HG03095 (cell line): Measurements from ENCODE around the gene BRAP.
"Not testable (repeated sequence)": the region's sequence is repeated elsewhere in the genome, so short reads cannot be mapped to it uniquely, and the experiment has no call there.

Experiments used
- ATAC-seq: cut with Tn5 transposase; IDR thresholded peaks from one replicate; pipeline ENCODE4 v1.9.1; 2021; ENCODE audit warnings: moderate library complexity; ENCODE audit not compliant: unreplicated experiment

Gene BRAP

GRCh38 chr12:111617841-111618240 lies 67.9 kb downstream of the BRAP start:
- ATAC-seq = not testable (repeated sequence)

GRCh38 chr12:111616177-111616623 lies 69.6 kb downstream of the BRAP start:
- ATAC-seq = no peak

GRCh38 chr12:111607239-111607638 lies 78.5 kb downstream of the BRAP start:
- no peak for ATAC-seq

DNA sequence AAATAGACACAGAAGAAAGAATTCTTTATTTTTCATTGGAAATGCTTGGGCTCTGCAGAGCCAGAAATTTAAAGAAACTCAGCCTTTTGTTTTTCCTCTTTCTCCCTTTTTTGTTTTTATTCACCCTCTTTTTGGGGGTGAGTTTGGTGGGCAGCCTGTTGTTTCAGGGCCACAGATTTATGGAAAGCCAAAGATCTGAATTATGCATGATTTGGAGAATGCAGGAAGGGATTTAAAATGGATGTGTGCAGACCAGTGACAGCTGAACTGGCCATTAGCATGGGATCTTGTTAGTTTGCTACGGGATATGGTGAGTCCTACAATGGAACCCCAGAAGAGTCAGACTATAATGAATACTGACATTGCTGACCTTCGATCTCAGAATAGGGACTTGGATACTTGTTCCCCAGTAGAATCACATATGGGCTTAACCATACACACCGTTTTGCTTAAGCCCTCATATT lies 79.0 kb downstream of the BRAP start:
- ATAC-seq = no peak

- no peak for ATAC-seq
Observed at GRCh38 chr12:111605911-111606766, 79.6 kb downstream of the BRAP start.

DNA sequence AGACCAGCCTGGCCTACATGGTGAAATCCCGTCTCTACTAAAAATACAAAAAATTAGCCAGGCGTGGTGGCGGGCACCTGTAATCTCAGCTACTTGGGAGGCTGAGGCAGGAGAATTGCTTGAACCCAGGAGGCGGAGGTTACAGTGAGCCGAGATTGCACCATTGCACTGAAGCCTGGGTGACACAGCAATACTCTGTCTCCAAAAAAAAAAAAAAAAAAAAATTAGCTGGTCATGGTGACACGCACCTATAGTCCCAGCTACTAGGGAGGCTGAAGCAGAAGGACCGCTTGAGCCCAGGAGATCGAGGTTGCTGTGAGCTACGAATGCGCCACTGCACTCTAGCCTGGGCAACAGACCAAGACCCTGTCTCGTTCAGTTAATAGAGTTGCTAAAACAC lies 82.9 kb downstream of the BRAP start:
- ATAC-seq = not testable (repeated sequence)

- no peak for ATAC-seq
Observed at GRCh38 chr12:111602348-111602747, 83.4 kb downstream of the BRAP start.

- not testable (repeated sequence) for ATAC-seq
Observed at GRCh38 chr12:111600986-111601385, 84.8 kb downstream of the BRAP start.

- ATAC-seq = no peak
Observed at GRCh38 chr12:111600205-111600642, 85.5 kb downstream of the BRAP start.

- peak; percentile 63 for ATAC-seq
Observed at GRCh38 chr12:111599453-111600204, 86.1 kb downstream of the BRAP start.

GRCh38 chr12:111598637-111599452 lies 86.9 kb downstream of the BRAP start, which contains the start of gene ATXN2:
Gene ATXN2 (minus strand): TSS chr12:111599315. CDS start chr12:111599034, 281 bp downstream.
- peak; percentile 33 for ATAC-seq

DNA sequence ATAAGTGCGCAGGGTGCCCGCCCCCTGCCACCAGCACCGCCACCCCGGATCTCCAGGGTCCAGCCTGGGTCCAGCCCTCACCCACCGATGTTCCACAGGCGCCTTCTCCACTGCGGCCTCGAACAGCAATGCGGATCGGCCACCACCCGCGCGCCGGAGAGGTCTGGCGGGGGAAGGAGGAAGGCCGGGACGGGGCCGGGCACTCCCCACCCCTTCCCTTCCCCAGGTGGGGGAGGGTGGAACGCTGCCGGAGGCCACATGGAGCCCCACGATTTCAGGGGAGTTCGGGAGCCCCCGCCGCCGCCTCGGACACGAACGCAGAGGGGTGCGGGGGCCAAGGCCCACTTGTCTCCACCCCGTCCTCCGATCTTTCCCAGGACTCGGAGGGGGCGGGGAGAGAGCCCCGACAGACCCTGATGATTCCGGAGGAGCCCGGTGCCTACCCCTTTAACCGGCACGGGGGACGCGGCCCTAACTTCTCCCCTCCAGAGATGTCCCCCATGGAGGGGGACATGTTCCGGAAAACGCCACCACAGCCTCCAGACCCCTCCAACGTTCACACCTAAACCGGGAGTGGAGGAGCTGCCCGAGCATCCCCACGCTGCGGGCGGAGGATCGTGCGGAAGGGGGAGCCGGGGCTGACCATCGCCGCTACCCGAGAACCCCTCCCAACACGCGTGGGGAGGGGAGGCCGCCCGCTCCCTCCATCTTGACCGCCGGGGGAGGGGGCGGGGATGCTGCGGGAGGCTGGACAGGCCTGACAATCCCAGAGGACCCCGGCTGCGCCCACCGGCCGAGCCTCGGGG lies 87.7 kb downstream of the BRAP start:
- ATAC-seq = peak; percentile 11

DNA sequence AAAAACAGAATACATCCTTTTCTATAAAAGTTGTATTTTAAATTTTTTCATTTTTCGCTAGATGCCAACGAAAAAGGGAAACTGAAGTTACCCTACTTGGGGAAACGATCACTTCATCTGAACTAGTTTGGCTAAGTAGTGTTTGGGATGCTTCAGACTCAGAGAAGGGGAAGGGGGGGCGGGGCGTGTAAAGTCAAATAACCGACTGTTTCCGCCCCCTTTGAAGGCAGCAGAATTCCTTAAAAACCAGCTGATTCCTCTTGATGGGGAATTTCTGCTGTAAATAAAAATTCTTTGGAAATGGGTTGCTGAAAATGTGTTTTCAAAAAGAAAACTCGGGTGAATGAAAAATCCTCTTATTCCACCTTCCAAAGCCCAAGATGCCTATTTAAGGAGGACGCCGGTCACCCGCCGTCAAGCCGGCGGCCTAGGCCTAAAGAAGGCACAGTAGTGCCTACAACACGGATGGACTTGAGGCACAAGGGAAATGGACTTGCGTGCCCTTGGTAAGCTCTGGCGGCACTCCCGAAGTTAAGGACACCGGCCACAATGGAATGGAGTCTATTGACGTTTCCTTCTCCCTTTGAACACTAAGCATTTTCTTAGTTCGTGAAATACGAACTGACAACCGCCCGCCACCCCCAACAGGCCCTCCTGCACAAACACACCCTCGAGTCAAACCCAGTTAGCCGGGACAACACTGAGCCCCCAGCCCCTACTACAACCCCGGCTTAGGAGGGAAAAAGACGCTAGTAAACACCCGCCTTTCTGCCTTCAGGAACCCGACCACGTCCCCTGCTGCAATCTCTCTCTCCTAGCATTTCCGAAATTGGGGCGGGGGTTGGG lies 88.5 kb downstream of the BRAP start:
- ATAC-seq = no peak

- ATAC-seq = not testable (repeated sequence)
Observed at GRCh38 chr12:111595341-111595835, 90.4 kb downstream of the BRAP start.
